ENCODE data around the gene ZBTB43.
"Not testable (repeated sequence)": the region's sequence is repeated elsewhere in the genome, so short reads cannot be mapped to it uniquely, and the experiment has no call there.

The ZBTB43 gene

GRCh38 chr9:126791406-126792230 is 13.2 kb upstream of the ZBTB43 start:
- DNase-seq = peak; percentile 48

DNA sequence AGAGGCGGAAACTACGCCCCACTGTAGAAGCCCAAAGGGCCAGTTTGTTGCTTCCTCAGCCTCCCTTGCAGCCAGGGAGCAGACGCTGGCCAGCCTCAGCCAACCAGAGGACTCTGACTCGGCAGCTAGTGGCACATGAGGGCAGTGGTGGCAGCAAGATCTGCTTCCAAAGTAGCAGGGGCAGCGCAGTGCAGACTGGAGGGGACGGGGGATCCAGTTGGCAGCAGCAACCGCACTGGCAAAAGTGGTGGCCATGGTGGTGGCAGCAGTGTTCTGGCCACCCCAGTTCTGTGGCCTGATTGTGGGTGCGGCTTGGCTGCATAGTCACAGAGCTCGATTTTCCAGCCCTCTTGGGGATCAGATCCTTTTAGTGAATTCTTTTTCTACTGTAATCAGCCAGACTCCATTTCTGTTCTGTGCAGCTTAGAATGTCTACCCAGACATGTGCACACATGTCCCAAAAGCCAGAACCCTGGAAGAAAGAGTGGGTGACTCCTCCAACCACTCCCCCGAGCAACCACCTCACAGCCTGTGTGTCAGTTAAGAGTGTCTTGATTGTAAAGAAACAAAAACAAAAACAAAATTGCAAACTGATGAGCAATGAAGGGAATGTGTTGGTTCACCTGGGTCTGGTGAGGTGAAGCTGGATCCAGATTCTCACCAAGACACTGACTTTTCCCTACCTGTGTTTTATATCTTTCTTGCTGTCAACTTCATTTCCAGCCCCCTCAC is 11.0 kb upstream of the ZBTB43 start:
- no peak for DNase-seq

DNA sequence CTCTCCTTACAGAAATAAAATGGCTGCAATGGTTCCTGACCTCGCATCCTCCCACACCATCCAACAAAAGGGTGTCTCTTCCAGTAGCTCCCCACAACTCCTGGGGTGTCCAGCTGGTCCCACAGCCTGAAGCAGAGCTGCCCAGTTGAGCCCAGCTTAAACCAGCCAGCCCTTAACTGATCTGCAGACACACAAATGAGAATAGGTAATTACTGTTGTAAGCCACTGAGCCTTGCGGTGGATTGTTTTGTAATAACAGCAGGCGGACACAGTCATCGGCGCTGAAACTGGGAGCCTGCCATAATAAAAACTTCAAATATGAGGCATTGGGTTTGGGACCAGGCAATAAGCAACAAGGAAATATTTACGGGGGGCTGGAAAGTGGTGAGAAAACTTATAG is 10.4 kb upstream of the ZBTB43 start:
- DNase-seq = no peak

DNA sequence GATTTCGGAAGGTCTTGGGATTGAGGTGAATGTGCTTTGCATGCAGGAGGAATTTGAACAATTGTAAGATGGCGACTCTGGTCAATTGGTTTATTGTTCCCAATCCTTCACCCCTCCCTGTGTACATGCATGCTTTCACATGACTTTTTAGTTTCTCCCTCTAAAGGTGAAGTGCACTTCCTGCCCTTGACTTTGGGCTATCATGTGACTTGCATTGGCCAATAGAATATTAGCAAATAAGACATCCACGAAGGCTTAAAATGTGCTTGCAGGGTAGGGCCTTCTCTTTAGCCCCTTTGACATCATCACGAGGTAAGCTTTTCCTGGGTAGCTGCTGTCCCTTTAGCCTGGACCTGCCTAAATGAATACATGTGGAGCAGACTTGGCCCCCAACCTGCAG is 8.1 kb upstream of the ZBTB43 start:
- DNase-seq = no peak

DNA sequence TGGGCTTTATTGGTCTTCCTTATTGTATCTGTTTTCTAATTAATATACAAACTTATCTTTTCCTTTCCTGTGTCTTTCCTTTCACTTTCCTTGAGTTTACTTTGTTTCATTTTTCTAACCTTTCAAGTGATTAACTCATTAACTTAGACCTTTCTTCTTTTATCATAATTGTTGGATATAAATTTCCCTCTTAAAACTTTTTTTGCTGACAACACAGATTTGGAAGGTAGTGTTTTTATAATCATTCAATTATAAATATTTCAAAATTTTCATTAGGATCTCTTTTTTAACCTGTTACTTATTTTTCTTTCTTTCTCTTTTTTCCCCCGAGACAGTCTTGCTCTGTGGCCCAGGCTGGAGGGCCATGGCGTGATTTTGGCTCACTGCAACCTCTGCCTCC is 6.9 kb upstream of the ZBTB43 start:
- no peak for DNase-seq

GRCh38 chr9:126799034-126799433 is 5.8 kb upstream of the ZBTB43 start:
- DNase-seq = no peak

DNA sequence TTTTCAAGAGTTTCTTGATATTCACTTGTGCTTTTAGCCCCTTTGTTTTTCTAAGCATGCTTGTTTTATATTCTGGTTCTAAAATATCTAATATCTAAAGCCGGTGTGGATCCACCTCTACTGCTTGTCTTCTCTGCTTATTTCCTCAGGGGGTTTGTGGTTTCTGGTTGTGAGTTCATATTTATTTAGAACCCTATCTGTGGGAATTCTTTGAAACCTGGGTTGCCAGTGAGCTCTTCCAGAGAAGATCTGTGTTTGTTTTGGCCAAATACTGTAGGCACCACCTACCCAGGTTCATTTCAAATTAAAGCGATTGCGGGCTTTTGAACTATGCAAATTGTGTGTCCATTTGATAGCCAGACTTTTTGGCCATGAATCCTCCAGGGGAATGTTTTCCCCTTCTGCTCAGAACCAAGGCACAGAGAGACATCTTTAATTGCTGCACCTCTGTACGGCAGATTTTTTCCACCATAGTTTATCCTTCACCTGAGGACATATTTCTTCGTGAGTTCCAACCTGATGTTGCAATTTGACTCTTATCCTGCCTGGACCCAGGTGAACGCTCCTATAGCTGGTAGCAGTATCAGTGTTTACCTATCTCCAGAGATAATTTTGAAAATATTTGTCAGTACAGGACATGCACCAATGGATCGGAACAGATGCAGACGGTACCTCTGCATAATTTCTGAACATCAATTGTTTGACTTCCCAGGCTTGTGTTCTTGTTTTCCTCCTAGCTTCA is 2.4 kb upstream of the ZBTB43 start:
- no peak for DNase-seq

DNA sequence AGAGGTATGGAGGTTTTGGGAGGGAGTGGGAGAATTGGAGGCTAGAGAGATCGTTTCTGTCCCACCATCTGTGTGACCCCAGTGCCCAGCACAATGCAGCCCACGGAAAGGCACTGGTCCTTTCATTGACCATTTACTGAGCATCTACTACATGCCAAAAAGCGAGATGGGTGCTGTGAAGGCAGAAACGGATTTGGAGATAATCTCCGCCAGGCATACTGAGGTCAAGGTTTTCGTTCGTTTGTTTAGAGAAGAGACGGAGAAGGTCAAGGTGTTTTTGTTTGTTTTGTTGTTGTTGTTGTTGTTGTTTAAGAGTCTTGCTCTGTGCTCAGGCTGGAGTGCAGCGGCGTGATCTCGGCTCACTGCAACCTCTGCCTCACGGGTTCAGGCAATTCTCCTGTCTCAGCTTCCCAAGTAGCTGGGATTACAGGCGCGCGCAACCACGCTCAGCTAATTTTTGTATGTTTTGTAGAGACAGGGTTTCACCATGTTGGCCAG is 593 bp upstream of the ZBTB43 start:
- no peak for DNase-seq

GRCh38 chr9:126805554-126806262 is 868 bp downstream of the ZBTB43 start:
- DNase-seq = peak; percentile 73

DNA sequence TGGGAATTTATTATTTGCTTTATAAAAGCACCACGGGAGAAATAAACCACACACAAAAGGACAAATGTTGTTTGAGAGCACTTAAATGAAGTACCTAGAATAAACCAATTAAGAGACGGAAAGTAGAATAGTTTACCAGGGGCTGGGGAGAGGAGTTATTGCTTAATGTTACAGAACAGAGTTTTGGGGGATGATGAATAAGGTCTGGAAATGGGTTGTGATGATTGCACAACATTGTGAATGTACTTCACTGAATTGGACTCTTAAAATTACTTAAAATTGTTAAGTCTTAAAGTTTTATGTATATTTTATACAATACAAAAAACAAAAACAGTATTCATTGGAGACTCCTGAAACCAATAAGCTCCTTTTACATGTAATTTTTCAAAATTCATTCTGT is 1.5 kb downstream of the ZBTB43 start:
- DNase-seq = peak; percentile 8

GRCh38 chr9:126809068-126809467 is 4.2 kb downstream of the ZBTB43 start:
- no peak for DNase-seq

- DNase-seq = not testable (repeated sequence)
Measured at GRCh38 chr9:126810221-126810620, 5.4 kb downstream of the ZBTB43 start.

- no peak for DNase-seq
Measured at GRCh38 chr9:126813072-126813471, 8.2 kb downstream of the ZBTB43 start.

GRCh38 chr9:126814091-126814490 is 9.3 kb downstream of the ZBTB43 start:
- no peak for DNase-seq

DNA sequence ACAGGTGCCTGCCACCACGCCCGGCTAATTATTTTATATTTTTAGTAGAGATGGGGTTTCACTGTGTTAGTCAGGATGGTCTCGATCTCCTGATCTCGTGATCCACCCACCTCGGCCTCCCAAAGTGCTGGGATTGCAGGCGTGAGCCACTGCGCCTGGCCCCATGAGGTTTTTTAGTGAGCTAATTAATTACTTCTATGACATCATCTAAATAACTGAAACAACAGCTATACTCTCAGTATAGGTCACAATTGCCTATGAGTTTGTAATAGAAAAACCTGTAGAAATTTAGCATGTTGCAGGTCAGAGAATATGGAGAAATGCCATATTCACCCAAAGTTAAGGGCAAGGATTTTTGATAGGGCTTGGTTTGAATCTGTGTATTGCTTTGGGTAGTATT is 12.8 kb downstream of the ZBTB43 start:
- not testable (repeated sequence) for DNase-seq

DNA sequence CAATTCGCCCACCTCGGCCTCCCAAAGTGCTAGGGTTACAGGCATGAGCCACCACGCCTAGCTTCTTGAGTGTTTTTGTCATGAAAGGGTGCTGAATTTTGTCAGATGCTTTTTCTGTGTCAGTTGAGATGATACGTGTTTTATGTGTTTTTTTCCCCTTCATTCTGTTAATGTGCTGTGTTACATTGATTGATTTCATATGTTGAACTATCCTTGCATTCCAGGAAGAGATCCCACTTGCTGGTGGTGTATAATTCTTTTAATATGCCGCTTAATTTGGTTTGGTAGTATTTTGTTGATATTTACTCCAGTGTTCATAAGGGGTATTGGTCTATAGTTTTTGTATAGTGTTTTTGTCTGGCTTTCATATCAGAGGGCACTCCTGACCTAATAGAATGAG is 13.6 kb downstream of the ZBTB43 start:
- no peak for DNase-seq

- DNase-seq = no peak
Measured at GRCh38 chr9:126819482-126819881, 14.6 kb downstream of the ZBTB43 start.

GRCh38 chr9:126822278-126822677 is 17.4 kb downstream of the ZBTB43 start:
- DNase-seq = no peak

DNA sequence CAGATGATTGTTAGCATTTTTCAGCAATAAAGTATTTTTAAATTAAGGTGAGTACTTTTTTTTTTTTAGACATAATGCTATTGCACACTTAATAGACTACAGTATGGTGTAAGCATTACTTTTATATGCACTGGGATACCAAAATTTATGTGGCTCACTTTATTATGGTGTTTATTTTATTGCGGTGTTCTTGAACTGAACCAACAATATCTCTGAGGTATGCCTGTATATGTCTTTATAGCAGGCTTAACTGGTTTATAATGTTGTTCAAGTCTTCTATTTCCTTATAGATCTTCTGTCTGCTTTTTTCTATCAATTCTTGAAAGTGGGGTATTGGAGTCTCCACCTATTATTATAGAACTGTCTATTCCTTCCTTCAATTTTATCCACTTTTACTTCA is 18.0 kb downstream of the ZBTB43 start:
- DNase-seq = no peak

GRCh38 chr9:126824052-126824451 is 19.2 kb downstream of the ZBTB43 start:
- not testable (repeated sequence) for DNase-seq

DNA sequence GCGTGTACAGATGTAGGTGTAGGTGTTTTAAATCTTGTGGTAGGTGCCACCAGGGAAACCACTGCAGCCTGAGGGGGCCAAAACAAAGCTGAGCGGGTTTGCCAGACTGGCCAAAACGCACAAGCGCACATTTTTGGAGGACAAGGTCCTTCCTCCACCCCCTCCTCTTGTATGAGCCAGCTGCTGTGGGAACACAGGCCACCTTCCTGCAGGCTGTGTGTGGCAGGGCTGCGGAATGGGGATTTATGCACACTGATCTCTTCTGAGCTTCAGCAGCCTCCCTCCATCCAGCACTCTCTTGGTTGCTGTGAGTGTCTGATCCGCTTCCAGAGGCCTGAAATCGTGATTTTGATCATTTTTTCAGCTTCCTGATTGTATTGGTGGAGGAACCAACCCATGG is 22.4 kb downstream of the ZBTB43 start:
- no peak for DNase-seq

DNA sequence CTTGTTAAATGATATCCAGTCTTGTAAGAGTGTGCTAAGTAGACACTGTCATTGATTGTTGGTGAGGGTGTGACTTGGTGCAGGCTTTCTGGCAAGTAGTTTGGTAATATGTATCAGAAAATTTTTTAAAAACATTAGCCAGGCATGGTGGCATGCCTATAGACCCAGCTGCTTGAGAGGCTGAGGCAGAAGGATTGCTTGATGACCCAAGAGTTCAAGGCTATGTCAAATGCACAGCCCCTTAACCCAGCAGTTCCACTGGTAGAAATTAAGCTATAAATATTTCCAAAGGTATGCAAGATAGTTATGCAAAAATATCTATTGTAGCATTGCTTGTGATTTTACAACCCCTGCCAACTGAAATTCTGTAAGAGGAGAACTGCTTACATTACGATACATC is 24.2 kb downstream of the ZBTB43 start:
- DNase-seq = no peak

- no peak for DNase-seq
Measured at GRCh38 chr9:126830827-126831226, 26.0 kb downstream of the ZBTB43 start.
